NCI-H2081 treated with DMSO at 0.1 percent for 48 hours (cell line): ENCODE data around the gene TMEM271.

Experiments used
- DNase-seq: peaks from one replicate; lab custom pipeline; 2025; lab: John Stamatoyannopoulos, UW

The TMEM271 gene

GRCh38 chr4:532588-533317 is 43.3 kb downstream of the TMEM271 start:
- DNase-seq = no peak

- no peak for DNase-seq
These were observed 44.2 kb downstream of the TMEM271 start for GRCh38 chr4:531721-532565.

GRCh38 chr4:531076-531475 is 45.0 kb downstream of the TMEM271 start:
- DNase-seq = no peak

GRCh38 chr4:530017-530781 is 45.9 kb downstream of the TMEM271 start:
- no peak for DNase-seq

GRCh38 chr4:529563-529962 is 46.5 kb downstream of the TMEM271 start:
- DNase-seq = no peak

GRCh38 chr4:528835-529234 is 47.3 kb downstream of the TMEM271 start:
- DNase-seq = no peak

GRCh38 chr4:528296-528695 is 47.8 kb downstream of the TMEM271 start:
- no peak for DNase-seq

GRCh38 chr4:526971-527460 is 49.1 kb downstream of the TMEM271 start:
- DNase-seq = no peak

GRCh38 chr4:526189-526909 is 49.7 kb downstream of the TMEM271 start:
- no peak for DNase-seq

GRCh38 chr4:525660-526059 is 50.4 kb downstream of the TMEM271 start:
- DNase-seq = no peak

- no peak for DNase-seq
These were observed 51.9 kb downstream of the TMEM271 start for GRCh38 chr4:524196-524595.
